HG03457 (cell line): Measurements from ENCODE around the gene KCNC1.

ENCODE experiments used
- ATAC-seq: cut with Tn5 transposase; IDR thresholded peaks from one replicate; pipeline ENCODE4 v1.9.1; 2021; ENCODE audit warnings: moderate number of reproducible peaks; ENCODE audit not compliant: unreplicated experiment

The KCNC1 gene

DNA sequence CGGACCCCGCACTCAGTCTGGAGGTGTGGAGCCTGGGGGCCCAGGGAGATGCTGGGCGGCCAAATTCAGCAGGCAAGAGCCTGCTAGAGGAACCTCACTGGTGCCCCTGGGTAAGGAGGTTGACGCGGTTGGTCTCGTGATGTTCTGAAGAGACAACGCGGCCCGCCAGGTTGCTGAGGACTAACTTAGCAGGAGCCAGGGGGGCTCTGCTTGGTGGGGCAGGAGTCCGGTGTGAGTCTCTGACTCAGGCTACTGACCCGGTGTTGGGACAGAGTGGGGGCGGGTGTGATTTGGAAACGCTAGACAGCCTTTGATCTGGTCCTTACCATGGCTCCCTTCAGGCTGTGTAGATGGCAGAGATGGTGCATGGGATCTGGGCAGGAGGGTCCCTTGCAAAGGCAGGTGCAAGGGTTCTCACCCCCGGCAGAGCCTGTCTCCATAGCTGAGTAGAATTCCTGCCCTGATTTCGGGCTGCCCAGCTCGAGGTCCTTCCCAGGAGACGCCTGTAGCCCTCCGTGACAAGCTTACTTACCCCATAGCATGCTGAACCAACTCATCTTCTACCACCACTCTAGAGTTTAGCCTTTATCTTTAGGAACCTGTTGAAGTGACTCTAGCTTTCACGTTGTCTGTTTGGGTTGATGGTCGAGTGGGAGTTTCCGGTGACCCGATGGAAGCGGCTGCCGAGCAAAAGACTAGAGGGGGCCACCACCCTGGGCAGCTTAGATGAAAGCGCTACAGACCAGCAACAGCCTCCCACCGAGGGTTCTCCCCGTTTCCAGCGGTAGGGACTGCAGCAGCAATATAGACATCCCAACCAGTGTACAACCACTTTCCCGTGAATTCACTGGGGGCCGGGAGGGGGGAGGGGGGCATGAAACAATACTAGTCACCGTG, 38.4 kb downstream of the KCNC1 start:
- no peak for ATAC-seq

DNA sequence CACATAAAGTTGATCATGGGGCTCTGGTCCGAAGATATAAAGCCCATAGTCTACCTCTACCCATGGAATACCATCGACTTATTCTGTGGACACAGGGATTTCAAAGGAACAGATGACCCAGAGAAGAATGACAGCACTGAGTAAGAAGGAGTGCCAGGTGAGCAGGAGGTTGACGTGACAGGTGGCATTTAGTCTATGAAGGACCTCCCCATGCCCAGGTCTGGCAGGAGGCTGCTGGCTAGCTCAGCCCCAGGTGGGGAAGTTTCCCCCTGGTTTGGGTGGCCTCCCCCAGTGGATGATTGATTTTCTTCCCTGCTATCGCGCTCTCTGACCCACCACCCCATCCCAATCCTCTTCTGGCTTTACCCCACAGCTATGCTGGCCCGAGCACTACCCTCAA, 39.1 kb downstream of the KCNC1 start:
- ATAC-seq = no peak

DNA sequence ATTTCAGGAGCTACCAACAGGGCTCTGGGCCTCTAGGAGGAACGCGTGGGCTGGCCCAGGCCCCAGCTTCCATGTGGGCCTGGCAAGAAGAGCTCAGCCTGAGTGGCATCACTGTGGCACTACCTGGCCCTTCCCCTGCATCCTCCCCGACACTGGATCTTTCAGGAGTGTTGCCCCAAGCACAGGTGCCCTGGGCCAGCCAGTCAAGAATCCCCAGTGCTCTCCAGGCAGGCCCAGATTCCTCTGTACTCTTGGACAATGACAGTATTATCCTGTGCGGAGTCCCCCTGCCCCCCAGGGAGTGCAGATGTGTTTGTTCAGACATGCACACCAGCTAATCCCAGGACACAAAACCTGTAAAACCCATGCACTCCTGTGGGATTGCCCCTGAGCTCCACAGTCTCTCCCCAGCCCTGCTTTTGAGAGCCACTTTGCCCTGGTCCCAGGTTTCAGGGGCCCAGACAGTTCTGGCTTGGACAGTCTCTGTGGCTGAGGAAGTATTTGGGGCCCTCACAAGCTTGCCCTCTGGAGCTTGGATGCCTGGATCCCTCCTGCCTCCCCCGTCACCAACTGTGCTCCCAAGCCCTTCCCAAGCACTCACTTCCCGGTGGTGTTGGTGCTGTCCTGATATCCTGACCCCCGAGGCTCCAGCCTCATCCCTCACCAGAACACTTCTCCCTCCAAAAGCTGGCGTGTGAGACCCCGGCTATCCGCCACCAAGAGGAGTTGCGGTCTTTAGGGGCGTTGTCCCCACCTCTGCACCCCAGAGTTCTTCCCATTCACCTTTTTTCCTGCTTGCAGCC, 39.9 kb downstream of the KCNC1 start:
- no peak for ATAC-seq

DNA sequence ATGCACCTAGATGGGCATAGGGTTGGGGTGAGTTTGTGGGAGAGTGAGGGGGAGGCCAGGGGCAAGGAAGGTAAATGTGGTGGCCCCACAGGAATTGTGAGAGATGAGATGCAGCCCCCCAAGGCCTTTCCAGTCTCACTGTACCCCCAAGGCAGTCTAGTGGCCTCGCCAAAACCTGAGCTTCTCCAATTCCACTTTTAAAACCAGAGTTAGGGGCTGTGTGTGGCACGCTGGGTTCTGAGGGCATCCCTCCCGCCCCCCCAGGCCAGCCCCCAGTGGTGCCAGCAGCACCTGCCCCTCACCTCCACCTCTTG, 40.4 kb downstream of the KCNC1 start:
- no peak for ATAC-seq

DNA sequence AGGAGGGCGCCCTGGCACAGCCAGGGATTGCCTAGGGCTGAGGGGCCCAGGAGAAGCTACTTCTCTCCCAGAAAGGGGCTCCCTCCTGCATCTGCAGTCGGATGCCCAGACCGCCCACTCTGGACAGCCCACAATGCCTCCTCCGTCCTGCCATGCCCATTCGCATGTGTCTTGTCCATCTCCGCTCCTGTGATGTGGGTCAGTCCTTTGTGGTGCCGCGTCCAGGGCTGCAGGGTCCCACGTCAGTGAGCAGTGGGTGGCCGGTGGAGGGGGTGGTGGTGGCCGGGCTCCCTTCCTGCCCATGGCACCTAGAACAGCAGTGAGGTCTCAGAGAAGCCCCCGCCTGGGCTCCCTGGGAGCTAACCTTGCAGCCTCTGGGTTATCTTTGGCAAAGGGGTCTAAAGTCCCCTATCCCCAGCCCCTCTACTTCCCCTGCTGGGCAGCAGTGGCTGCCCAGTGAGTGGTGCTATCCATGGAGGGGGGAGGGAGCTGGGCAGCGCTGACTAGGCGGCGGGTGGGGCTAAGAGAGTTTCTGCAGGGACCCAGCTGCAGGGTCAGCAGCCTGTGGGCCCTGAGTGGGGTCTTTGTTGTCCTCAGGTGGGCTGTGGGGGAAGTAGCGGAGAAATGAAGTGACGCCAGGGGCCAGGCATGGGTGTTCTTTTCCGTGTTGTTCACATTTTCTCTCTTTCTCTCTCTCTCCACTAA, 41.1 kb downstream of the KCNC1 start:
- ATAC-seq = no peak

DNA sequence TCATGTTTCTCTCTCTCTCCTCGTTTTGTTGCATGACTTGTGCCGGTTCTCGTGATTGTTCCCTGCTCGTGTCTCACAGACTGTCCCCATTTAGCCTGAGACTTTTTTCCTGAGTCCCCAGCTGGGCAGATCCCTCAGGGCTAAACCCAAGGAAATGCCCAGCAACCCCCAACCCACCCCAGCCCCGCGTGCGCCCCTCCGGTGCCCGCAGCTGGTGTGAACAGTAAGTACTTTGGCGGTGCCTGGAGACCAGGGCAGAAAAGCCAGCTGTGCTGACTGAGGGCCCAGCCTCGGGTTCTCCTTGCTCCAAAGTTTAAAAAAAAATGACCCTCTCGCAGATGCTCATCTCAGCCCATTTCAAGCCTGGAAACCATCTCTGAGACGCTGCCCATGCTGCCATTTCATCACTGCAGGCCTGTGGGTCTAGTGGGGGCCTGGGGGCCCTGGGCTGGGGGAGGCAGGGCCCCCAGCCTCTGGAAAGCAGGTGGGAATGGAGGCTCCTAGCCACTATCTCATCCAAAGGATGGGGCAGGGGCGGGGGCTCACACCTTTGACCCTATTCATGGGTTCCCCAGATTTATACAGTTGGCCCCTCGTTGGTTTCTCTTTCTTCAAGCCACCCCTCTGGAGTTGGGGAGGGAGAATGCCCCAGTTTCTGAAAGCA, 41.8 kb downstream of the KCNC1 start:
- no peak for ATAC-seq

DNA sequence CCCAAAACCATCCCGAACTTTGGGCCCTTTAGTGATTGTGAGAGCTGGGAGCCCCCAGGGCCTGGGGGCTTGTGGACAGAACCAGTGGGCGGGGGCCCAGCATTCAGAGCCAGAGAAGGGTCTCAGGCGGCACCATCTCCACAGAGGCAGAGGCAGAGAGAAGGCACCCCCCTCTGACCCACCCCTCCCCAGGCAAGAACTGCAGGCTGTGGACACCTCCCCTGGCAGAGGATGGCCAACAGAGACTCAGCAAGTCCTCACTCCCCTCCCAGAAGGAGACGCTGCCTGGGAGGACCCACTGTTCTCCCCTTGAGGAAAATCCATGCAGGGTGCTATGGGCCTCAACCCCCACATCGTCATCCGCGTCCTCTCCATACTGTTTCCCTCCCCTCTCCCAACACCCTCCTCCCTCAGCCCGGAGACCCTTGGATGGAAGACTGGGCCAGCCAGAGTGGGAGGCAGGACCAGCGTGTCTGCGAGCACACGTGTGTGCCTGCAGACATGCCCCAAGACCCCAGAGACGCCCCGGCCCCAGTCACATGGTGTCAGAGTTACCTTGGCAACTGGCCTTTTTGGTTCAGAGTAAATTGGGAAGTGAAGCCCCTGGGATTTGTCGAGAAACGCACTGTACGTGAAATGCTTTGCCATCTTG, 42.6 kb downstream of the KCNC1 start:
- no peak for ATAC-seq

DNA sequence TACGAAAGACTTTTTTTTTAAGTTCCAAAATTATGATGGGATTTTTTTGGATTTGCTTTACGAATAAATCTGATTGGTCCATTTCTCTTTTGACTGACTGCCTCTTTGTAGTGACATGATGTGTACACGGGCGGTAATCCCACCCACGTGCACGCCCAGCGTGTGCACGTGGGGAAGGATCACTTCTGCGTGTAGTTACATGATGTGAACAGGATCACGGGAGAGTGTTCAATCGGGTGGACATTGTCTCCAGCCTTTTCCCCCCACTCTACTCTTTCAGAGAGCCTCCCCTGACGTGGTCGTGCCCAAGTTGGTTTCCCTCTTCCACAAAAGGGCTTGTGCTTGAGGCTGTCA, 43.1 kb downstream of the KCNC1 start:
- no peak for ATAC-seq

DNA sequence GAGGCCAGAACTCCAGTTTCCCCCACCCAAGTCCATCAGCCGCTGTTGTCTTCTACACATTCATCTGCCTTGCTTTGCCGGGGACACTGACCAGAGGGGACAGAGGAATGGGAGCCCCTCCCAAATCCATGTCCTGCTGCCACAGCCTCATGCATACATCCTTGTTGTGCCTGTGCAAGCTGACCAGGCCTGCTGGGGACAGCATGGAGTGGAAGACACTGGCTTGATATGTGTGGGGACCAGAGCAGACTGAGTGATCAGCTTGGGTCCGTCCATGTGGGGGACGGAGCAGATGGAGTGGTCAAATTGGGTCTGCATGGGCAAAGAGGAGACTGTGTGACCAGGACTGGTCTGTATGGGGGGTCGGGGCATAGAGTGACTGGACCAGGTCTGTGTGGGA, 43.8 kb downstream of the KCNC1 start:
- ATAC-seq = no peak

DNA sequence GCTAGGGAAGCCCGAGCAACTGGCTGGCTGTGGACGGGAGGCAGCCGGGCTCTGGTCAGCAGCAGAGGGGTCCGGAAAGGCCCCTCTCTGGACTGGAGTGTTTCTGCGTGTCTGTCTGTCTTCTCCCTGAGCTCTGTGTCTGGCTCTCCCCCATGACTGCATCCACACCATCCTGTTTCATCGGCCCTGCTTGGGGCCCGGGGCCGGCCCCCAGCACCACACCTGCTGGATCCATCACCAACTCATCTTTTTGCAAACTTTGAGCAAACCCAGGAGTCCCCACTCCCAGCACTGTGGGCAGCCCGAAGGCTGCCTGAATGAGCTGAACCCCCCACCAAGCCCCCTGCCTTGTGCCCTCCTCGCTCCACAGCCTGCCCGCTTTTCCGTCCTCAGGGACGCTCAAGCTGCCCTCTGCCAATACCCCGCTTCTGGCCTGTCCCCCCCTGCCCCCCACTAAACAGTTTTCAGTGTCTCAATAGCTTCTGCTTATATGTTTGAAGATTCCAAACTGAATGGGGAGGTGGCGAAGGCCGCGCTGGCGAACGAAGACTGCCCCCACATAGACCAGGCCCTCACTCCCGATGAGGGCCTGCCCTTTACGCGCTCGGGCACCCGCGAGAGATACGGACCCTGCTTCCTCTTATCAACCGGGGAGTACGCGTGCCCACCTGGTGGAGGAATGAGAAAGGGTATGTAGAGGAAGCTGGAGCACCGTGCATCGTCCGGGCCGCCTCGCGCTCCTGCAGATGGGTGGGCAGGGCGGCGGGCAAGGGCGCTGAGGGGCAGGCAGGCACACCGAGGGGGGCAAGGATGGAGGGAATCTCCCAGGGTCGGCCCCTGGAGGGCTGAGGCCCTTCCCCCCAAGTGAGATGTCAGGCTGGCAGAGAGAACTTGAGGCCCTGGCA, 44.6 kb downstream of the KCNC1 start:
- no peak for ATAC-seq

DNA sequence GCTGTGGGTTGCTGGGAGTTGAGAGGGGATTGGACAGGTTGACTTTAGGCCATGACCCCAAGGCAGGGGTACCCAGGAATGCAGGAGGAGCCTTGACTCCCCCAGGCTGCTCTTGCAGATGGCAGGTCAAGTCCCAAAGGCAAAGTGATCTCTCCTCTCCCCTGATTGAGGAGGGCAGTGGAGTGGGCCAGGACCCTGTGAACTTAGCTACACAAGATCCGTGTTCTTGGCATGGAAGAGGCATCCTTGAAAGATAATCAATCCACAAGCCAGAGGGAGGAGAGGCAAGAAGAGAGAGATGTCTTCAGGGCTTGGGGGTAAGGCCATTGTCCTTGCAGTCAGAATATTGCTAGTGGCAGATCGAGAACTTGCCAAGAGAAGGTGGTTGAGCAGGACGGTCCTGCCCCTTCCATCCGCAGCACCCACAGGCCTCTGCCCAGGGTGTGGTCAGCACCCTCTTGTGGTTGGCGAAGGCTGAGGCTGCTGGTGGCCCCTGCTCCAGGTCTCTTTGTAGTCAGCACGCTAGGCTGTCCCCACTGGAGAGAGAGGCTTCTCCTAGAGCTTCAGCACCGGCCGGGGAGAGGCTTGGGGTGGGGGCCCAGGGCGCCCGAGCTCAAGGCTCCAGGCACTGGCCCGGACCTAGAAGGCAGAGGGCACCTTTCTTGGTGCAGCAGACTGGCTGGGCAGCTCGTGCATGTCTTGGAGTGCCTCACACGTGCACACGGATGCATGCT, 45.4 kb downstream of the KCNC1 start:
- ATAC-seq = no peak

DNA sequence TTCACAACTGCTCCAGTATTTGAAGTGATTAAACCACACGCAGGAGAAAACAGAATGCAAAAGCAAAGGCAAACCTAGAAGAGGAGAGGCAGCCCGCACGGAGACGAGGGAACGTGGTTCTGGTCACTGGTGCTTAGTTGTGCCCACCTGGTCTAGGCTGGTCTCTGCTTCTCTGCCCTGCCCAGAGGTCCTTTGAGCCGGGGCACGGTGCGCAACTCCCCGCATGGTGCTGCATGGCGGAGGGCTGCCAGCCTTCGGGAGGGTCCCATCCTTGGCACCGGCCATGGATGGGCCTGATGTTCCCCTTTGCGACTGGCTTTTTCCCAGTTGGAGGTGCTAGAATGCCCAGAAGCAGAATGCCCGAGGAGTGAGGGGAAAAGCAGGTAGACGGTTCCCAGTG, 46.1 kb downstream of the KCNC1 start:
- no peak for ATAC-seq

DNA sequence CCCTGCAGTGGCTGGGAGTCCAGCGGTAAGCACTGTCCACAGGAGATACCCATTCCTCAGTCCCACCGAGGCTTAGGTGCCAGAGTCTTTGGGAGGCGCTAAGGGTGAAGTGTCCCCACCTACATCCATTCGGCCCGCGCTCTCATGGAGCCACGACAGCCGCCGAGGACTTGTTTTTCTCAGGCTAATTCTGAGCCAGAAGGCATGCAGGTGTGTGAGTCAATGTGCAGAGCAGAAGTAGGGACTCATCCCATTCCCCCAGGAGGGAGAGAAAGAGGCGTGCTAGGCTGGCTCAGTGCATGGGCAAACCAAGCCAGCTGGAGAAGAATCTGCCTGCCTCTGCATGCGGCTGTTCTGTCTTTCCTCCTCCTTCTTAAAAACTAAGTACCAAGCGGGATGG, 46.6 kb downstream of the KCNC1 start:
- no peak for ATAC-seq

DNA sequence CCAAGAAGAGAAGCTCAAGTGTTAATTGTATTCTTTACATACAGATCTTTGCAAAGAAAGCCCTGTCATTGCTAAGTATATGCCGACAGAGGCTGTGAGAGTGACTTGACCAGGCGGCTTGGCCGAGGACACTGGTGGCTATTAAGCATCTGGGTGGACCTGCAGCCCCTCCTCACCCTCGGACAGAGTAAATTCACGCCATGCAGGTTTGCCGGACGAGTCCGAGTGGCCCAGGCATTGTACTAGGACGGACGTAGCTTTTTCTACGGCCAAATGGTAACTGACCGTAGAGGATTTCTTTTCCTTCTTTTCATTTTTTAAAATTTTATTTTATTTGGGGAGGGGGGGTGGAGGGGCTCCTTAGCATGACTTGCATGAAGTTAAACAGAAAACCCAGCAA, 47.0 kb downstream of the KCNC1 start:
- no peak for ATAC-seq

DNA sequence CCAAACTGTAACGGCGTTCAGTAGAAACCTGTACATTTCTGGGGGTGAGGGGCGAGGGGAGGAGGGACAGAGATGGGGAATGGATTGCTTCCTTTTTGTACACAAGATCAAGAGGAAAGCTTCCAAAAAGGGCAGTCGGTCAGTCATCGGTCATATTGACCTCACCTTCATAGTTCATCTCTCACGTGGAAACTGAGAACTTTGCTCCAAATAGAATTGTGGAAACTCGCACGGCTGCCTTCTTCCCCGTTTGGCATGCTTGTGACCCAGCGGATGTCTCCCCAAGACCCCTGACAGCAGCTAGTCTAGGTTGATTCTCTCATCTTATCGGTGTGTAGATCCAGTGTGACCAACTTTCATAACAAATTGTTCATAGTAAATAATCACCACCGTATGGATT, 47.6 kb downstream of the KCNC1 start:
- no peak for ATAC-seq

DNA sequence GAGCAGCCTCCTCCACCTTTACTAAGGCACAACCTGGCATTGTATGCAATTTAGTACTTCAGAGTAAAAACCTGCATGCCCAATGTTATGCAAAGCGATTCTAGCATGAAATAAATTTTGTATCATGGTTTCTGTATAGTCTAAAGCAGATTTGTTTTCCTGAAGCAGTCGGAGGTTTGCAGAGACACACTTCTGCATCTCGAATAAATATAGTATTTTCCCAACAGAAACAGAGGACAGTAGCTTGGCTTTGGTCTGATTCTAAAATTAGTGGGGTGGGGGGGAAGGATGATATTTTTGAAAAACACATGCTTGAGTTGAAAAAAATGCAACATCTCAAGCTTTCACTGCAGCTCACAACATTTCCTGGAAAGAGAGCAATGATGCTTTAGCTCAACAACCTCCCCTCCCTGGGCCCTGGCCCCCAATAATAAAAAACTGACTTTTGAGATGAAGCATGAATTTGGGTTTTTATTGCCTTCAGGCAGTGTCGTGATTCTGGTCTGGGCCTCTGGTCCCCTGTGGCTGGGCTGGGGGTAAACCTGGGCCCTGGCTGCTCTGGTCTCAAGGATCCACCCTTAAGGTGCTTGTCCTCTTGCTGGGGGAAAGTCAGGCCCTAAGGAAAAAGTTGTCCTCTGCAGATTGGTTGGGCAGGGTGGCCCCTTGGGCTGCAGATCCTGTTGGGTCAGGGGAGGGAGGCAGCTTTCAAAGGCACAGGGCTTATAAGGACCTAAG, 48.2 kb downstream of the KCNC1 start:
- no peak for ATAC-seq

DNA sequence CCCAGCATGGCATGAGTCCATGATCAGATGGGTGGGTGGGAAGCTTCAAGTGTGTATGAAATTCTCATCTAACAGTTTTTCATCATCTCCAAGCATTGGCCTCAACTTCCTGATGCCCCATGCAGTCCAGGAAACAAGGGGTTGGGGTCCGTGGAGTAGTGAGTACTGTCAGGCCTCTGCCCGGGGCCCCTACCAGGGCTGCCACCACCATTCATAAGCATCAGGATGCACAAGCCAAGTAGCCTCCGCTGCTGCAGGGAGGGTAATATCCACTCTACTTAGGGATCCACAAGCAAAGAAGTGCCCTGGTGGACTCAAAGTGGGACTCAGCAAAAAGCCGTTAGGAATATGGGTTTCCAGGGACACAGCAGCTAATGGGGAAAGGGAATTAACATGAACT, 49.3 kb downstream of the KCNC1 start:
- no peak for ATAC-seq

DNA sequence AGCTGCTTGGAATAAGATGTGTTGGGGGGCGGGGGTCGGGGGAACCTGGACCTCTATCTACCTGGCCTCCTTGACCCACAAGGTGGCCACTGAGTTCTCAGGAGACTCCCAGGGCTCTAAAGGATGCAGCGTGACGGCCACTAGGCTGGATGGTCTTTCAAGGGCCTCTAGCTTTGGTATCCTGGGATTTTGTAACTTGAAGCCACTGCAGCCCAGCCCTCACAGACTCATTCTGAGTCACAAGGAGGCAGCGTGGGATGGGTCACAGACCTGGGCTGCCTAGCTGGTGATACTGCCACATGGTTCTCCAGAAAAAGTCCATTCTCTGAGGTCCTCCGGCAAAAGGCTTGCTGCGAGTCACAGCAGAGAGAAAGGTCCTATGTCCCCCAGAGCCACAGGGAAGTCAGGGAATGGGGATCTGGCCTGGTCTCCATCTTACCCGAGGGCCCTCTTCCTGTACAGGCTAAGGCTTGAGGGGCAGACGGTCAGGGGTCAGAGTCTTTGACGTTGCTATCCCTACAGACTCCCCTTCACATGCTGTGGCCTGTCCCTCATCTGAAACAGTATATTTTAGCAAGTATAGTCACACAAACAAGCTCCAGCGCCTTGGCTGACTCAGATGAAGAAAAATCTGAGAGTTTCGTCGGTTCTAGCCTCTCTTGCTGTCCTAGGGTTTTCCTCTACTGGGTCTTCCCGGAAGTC, 52.4 kb downstream of the KCNC1 start:
- ATAC-seq = no peak
